ENCODE measurements around the gene EHMT1.

EHMT1 gene

DNA sequence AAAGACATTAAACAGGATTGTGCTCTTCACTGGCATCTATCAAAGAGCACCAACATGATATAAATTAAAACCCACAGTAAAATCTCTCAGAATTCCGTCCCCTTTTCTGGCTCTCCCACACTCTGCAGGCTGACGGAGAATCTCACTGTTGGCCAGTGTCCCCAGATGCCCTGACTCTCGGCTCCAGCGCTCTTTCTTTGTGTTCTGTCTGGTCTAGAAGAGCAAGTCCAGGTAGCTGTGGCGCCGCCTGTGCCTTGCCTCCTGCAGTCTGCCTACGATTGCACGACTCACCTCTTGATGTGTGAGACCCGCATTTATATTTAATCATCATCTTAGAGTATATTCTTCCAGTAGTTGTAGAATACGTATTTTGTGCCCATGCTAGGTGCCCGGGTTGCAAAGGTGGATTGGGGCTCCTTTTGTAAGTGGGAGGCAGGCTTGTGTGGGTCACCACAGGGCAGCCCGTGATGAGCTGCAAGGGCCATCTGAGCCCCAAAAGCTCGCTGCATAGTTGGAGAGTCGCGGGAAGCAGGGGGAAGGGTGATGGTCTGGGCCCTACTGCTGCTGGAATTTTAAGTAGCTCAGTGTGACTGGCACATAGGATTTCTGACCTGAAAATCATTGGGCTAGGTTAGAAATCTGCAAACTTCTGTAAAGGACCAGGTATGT, 55.6 kb downstream of the EHMT1 start:
- DNase-seq (ENCODE audit: extremely low read depth, low read depth) = no peak
- TF ChIP-seq, protein P1, sequence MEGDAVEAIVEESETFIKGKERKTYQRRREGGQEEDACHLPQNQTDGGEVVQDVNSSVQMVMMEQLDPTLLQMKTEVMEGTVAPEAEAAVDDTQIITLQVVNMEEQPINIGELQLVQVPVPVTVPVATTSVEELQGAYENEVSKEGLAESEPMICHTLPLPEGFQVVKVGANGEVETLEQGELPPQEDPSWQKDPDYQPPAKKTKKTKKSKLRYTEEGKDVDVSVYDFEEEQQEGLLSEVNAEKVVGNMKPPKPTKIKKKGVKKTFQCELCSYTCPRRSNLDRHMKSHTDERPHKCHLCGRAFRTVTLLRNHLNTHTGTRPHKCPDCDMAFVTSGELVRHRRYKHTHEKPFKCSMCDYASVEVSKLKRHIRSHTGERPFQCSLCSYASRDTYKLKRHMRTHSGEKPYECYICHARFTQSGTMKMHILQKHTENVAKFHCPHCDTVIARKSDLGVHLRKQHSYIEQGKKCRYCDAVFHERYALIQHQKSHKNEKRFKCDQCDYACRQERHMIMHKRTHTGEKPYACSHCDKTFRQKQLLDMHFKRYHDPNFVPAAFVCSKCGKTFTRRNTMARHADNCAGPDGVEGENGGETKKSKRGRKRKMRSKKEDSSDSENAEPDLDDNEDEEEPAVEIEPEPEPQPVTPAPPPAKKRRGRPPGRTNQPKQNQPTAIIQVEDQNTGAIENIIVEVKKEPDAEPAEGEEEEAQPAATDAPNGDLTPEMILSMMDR (IDR thresholded peaks at IDR 0.05; ENCODE audit: low read depth, low read length) = no peak

- TF ChIP-seq, protein P1 (IDR thresholded peaks at IDR 0.05; ENCODE audit: low read depth, low read length) = no peak
- no peak for DNase-seq (ENCODE audit: extremely low read depth, low read depth)
Observed at GRCh38 chr9:137674976-137675320, 56.1 kb downstream of the EHMT1 start.

- TF ChIP-seq, protein P1 (IDR thresholded peaks at IDR 0.05; ENCODE audit: low read depth, low read length) = no peak
- no peak for DNase-seq (ENCODE audit: extremely low read depth, low read depth)
Observed at GRCh38 chr9:137676998-137677397, 58.2 kb downstream of the EHMT1 start.

DNA sequence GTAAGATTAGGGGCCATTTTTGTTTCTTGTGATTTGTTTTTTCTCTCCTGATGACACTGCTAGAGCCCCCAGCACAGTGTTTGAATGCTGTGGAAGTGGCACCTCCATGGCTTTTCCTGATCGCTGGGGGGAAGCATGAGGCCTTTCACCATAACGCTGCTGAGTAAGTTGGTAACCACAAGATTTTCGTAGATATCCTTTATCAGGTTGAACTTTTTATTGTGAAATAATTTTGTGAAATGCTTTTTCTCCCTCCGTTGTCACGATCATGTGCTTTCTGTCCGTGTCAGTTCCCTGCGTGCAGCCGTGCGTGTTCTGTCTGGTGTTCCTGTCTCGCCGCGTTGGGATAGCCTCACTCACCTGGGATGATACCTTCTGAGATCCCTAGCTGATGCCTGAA, 59.4 kb downstream of the EHMT1 start:
- TF ChIP-seq, protein P1 (IDR thresholded peaks at IDR 0.05; ENCODE audit: low read depth, low read length) = no peak
- no peak for DNase-seq (ENCODE audit: extremely low read depth, low read depth)

DNA sequence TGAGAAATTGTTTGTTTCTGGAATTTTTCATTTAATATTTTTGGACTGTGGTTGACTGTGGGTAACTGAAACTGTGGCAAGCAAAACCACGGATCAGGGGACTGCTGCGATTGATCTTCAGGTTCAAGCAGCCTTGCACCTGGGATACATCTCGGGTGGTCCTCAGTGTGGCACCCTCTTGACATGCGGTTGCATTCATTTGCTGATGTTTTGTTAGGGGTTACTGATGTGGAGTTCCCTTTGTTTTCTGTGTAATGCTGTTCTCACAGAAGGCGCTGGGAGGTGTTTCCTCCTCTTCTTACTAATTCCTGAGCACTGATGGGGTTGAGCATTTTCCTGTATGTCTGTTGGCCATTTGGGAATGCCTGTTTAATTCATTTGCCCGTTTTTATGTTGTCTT, 60.4 kb downstream of the EHMT1 start:
- TF ChIP-seq, protein P1 (IDR thresholded peaks at IDR 0.05; ENCODE audit: low read depth, low read length) = no peak
- DNase-seq (ENCODE audit: extremely low read depth, low read depth) = no peak

- no peak for DNase-seq (ENCODE audit: extremely low read depth, low read depth)
- TF ChIP-seq, protein P1 (IDR thresholded peaks at IDR 0.05; ENCODE audit: low read depth, low read length) = no peak
Observed at GRCh38 chr9:137679695-137680305, 61.0 kb downstream of the EHMT1 start.

GRCh38 chr9:137680444-137681358, 61.9 kb downstream of the EHMT1 start:
- no peak for DNase-seq (ENCODE audit: extremely low read depth, low read depth)

More at GRCh38 chr9:137680444-137681358, 61.9 kb downstream of the EHMT1 start:
- TF ChIP-seq, protein P1 (IDR thresholded peaks at IDR 0.05; ENCODE audit: low read depth, low read length) = no peak
